ENCODE measurements around the gene CPSF4L.

CPSF4L gene

GRCh38 chr17:73203135-73203787 is 58.4 kb downstream of the CPSF4L start:
- DNase-seq (ENCODE audit: low read depth in 2 of 2): no peak

GRCh38 chr17:73201215-73202069 is 60.2 kb downstream of the CPSF4L start:
- no peak for DNase-seq (ENCODE audit: low read depth in 2 of 2)

DNA sequence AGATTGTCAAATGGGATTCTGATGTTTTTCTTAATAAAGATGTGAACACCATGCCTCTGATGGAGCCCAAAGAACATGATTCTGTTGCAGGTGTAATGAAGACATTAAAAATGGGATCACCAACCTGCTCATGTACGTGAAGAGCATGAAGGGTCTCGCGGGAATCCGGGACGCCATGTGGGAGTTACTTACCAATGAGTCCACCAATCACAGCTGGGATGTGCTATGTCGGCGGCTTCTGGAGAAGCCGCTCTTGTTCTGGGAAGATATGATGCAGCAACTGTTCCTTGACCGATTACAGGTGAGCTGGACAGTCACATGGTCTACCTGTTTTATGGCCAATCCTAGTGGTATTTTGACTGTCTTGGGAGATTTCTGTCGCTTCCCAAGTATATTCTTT is 61.2 kb downstream of the CPSF4L start:
- DNase-seq (ENCODE audit: low read depth in 2 of 2): no peak

GRCh38 chr17:73199751-73200317 is 61.8 kb downstream of the CPSF4L start:
- DNase-seq (ENCODE audit: low read depth in 2 of 2): no peak

DNA sequence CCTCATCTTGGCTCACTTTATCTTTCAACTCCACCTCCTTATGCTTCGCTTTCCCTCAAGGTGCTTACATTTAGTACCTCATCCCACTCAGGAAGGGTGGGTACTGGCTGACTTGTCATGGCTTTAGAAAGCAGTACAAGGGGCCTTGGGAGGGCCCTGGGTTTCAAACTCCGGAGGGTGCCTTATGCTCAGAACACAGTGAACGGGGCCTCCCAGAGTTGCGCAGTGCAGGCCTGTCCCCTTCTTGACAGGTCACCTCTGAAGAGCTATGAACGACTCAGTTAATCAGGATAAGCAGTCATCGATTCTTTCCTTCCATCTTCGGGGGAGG is 62.8 kb downstream of the CPSF4L start:
- DNase-seq (ENCODE audit: low read depth in 2 of 2): no peak
